SK-N-SH (cell line): ENCODE data around the gene TMCO5A. TPM values are rescaled to one million over a fixed set of nuclear protein-coding genes. Genes with fewer than 3 reads are reported as not detected.

Source experiments
- CTCF ChIA-PET: fragments of 300-600, 350-600 bp; formaldehyde crosslinking; extraction: SDS; loops from one replicate; lab custom pipeline; 2021; lab: Yijun Ruan, JAX
- POLR2A ChIA-PET: fragments of 350-600 bp; sonication (Branson Sonifier 250); formaldehyde crosslinking; extraction: SDS; loops from one replicate; lab custom pipeline; 2020; ENCODE audit warnings: antibody characterized with exemption, inconsistent platforms; lab: Yijun Ruan, JAX
- DNase-seq: peaks from one replicate; pipeline ENCODE4 v3.0.0; 2012
- H2AFZ ChIP-seq: fragments of 200-600 bp; sonication (generic); 2 replicates; pipeline ENCODE4 v1.8.1; 2016; ENCODE audit warnings: antibody characterized with exemption, mild to moderate bottlenecking, low read depth
- H3F3A ChIP-seq: fragments of 200-600 bp; sonication (generic); replicated peaks from 2 replicates; pipeline ENCODE3; 2016; ENCODE audit warnings: antibody characterized with exemption, mild to moderate bottlenecking; ENCODE audit not compliant: insufficient read depth
- H3K27ac ChIP-seq, 2 experiments: fragments of 200-500 bp in 1 of 2; fragments of 200-600 bp in 1 of 2; sonication (Bioruptor generic) in 1 of 2; sonication (generic), shearing (Covaris generic) in 1 of 2; 2 replicates each; pipeline versions ENCODE4 v1.5.1 to v1.6.1; 2014 to 2016; ENCODE audit warnings: low read depth in 2 of 2, inconsistent platforms in 1 of 2, low read length in 1 of 2, mild to moderate bottlenecking in 1 of 2, mixed read lengths in 1 of 2
- H3K27me3 ChIP-seq: fragments of 200-600 bp; sonication (generic), shearing (Covaris generic); 2 replicates; pipeline ENCODE4 v1.6.1; 2016; ENCODE audit warnings: mixed run types; ENCODE audit not compliant: insufficient read depth
- H3K36me3 ChIP-seq, 2 experiments: fragments of 200-500 bp in 1 of 2; fragments of 200-600 bp in 1 of 2; sonication (Bioruptor generic) in 1 of 2; sonication (generic) in 1 of 2; replicated peaks in 1 of 2; 2 replicates each; pipeline versions ENCODE3 to v1.5.1; 2014 to 2016; ENCODE audit warnings: low read length in 1 of 2, mild to moderate bottlenecking in 1 of 2; ENCODE audit not compliant: insufficient read depth in 2 of 2, control insufficient read depth in 1 of 2
- H3K4me1 ChIP-seq, 2 experiments: fragments of 200-500 bp in 1 of 2; fragments of 200-600 bp in 1 of 2; sonication (Bioruptor generic) in 1 of 2; sonication (generic), shearing (Covaris generic) in 1 of 2; 2 replicates each; pipeline versions ENCODE4 v1.5.1 to v1.6.1; 2014 to 2016; ENCODE audit warnings: low read depth in 1 of 2, low read length in 1 of 2, mixed run types in 1 of 2; ENCODE audit not compliant: insufficient read depth in 2 of 2, control insufficient read depth in 1 of 2
- H3K4me2 ChIP-seq: fragments of 200-600 bp; sonication (generic), shearing (Covaris generic); 2 replicates; pipeline ENCODE4 v1.6.1; 2017; ENCODE audit warnings: mixed run types
- H3K4me3 ChIP-seq, 2 experiments: fragments of 200-500 bp in 1 of 2; fragments of 200-600 bp in 1 of 2; sonication (Bioruptor generic) in 1 of 2; sonication (generic), shearing (Covaris generic) in 1 of 2; 2 replicates each; pipeline versions ENCODE4 v1.5.1 to v1.8.1; 2014 to 2016; ENCODE audit warnings: low read depth in 2 of 2, inconsistent platforms in 1 of 2, low read length in 1 of 2, mild to moderate bottlenecking in 1 of 2, mixed read lengths in 1 of 2, moderate library complexity in 1 of 2
- H3K79me2 ChIP-seq: fragments of 200-600 bp; sonication (generic); 2 replicates; pipeline ENCODE4 v1.8.1; 2017; ENCODE audit warnings: mild to moderate bottlenecking; ENCODE audit not compliant: insufficient read depth
- H3K9ac ChIP-seq: fragments of 200-600 bp; sonication (generic); 2 replicates; pipeline ENCODE4 v1.6.1; 2017; ENCODE audit warnings: mixed run types
- H3K9me2 ChIP-seq: fragments of 200-600 bp; sonication (generic); 2 replicates; pipeline ENCODE4 v1.6.1; 2017; ENCODE audit warnings: mixed run types
- H3K9me3 ChIP-seq: fragments of 200-600 bp; sonication (generic); 2 replicates; pipeline ENCODE4 v1.6.1; 2017; ENCODE audit warnings: mixed run types, mild to moderate bottlenecking, moderate library complexity
- H4K20me1 ChIP-seq: fragments of 200-600 bp; sonication (generic); 2 replicates; pipeline ENCODE4 v1.6.1; 2017; ENCODE audit warnings: mild to moderate bottlenecking, mixed run types; ENCODE audit not compliant: insufficient read depth
- CHD2 ChIP-seq: fragments of 150-350 bp; IDR thresholded peaks from 2 replicates; pipeline ENCODE4 v1.6.1; 2018; ENCODE audit warnings: low read length; ENCODE audit not compliant: partially characterized antibody
- EP300 ChIP-seq, 2 experiments: IDR thresholded peaks; 2 replicates each; pipeline versions ENCODE4 v1.4.0 to v1.6.1; 2012; ENCODE audit warnings: borderline replicate concordance in 1 of 2, low read depth in 1 of 2, low read length in 1 of 2
- EZH2phosphoT487 ChIP-seq: fragments of 200-600 bp; sonication (generic); IDR thresholded peaks from 2 replicates; pipeline ENCODE4 v1.6.1; 2017; ENCODE audit warnings: low read depth, mixed run types, mild to moderate bottlenecking, antibody characterized with exemption, moderate library complexity, borderline replicate concordance
- FOSL2 ChIP-seq: IDR thresholded peaks from 2 replicates; pipeline ENCODE4 v1.4.0; 2012; ENCODE audit warnings: low read depth, mild to moderate bottlenecking, moderate library complexity, borderline replicate concordance
- GABPA ChIP-seq: IDR thresholded peaks from 2 replicates; pipeline ENCODE4 v1.4.0; 2012; ENCODE audit warnings: low read depth, mild to moderate bottlenecking
- JUND ChIP-seq: IDR thresholded peaks from 2 replicates; pipeline ENCODE4 v1.4.0; 2012
- MEF2A ChIP-seq: IDR thresholded peaks from 2 replicates; pipeline ENCODE4 v1.4.0; 2012; ENCODE audit warnings: low read depth, borderline replicate concordance
- MXI1 ChIP-seq: IDR thresholded peaks from 2 replicates; pipeline ENCODE4 v1.6.1; 2012; ENCODE audit warnings: mild to moderate bottlenecking, low read depth, low read length, improper control_type of control experiment
- NFIC ChIP-seq: IDR thresholded peaks from 2 replicates; pipeline ENCODE4 v1.4.0; 2012; ENCODE audit warnings: borderline replicate concordance
- NRF1 ChIP-seq: IDR thresholded peaks from 2 replicates; pipeline ENCODE4 v1.6.1; 2012; ENCODE audit warnings: low read depth, mild to moderate bottlenecking, low read length
- POLR2AphosphoS5 ChIP-seq: IDR thresholded peaks from 2 replicates; pipeline ENCODE4 v1.6.1; 2012; ENCODE audit warnings: low read depth, low read length
- RAD21 ChIP-seq: IDR thresholded peaks from 2 replicates; pipeline ENCODE4 v1.6.1; 2012; ENCODE audit warnings: mild to moderate bottlenecking, low read length
- RXRA ChIP-seq: IDR thresholded peaks from 2 replicates; pipeline ENCODE4 v1.4.0; 2012; ENCODE audit warnings: low read depth, mild to moderate bottlenecking, borderline replicate concordance
- SIN3A ChIP-seq: IDR thresholded peaks from 2 replicates; pipeline ENCODE4 v1.6.1; 2012; ENCODE audit warnings: low read depth, mild to moderate bottlenecking, low read length, moderate library complexity, borderline replicate concordance
- SMC3 ChIP-seq: IDR thresholded peaks from 2 replicates; pipeline ENCODE4 v1.6.1; 2012; ENCODE audit warnings: low read depth, low read length, improper control_type of control experiment
- YY1 ChIP-seq: IDR thresholded peaks from 2 replicates; pipeline ENCODE4 v1.4.0; 2012; ENCODE audit warnings: low read depth, mild to moderate bottlenecking
- WGBS: methylation state at CpG from one replicate; pipeline ENCODE4 v1.1.6; 2017; ENCODE audit warnings: low lambda C conversion rate; 5-methylcytosine and 5-hydroxymethylcytosine counted together
- polyA plus RNA-seq, 3 experiments: library from polyadenylated mRNA; depleted of rRNA; stranded (reverse); fragments of >200 nt; gene quantifications; 2 replicates each; pipeline ENCODE4 v1.2.3, GENCODE V29; 2012
- TF ChIP-seq, protein P1 (sequence below): IDR thresholded peaks from 2 replicates; pipeline ENCODE4 v1.4.0; 2012; ENCODE audit warnings: low read depth, borderline replicate concordance
- TF ChIP-seq, protein P2 (sequence below): IDR thresholded peaks from 2 replicates; pipeline ENCODE4 v1.4.0; 2012; ENCODE audit warnings: low read depth, borderline replicate concordance
- TF ChIP-seq, protein P3 (sequence below): IDR thresholded peaks from 2 replicates; pipeline ENCODE4 v1.6.1; 2012; ENCODE audit warnings: mild to moderate bottlenecking, low read depth, low read length, moderate library complexity

Gene TMCO5A
- polyA plus RNA-seq, 1 of the 3 experiments (the other 2 are of a cell fraction): not detected

DNA sequence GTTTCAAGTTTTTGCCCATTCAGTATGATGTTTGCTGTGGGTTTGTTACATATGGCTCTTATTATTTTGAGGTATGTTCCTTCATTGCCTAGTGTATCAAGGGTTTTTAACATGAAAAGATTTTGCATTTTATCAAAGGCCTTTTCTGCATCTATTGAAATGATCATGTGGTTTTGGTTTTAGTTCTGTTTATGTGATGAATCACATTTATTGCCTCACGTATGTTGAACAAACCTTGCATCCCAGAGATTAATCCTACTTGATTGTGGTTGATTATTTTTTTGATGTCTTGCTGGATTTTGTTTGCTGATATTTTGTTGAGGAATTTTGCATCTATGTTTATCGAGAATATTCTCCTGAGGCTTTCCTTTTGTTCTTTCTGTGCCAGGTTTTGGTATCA is 39.4 kb downstream of the TMCO5A start:
- CTCF ChIA-PET: no interaction called here

DNA sequence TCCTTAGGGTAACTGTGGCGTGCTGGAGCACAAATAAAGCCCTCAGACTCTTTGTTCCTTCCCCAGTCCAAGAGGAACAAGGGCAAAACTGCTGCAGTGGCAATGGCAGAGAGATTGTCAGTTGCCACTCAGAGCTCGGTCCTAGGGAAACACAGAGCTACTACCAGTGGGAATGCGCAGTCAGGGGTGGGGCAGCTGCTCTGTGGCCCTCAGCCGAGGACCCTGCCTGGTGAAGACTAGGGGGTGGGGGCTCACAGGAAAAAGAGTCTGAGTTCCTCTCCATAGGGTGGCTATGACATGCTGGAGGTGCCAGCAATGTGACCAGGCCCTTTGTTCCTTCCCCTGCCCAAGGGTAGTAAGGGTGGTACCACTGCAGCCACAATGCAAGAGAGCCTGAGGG is 43.8 kb downstream of the TMCO5A start:
- 76% methylated on average over 2 of the region's 4 CpGs for WGBS
- CTCF ChIA-PET: interaction anchor here (6.5 kb wide), 1 partner anchor 18 kb away, joined by 39 read pairs; no protein-coding TSS in a partner anchor
- H3K9ac ChIP-seq: no peak overlapping the region
- TF ChIP-seq RXRA (no peak), NRF1 (no peak), SMC3 (no peak), JUND (no peak), FOSL2 (no peak), POLR2AphosphoS5 (no peak), RAD21 (no peak), EP300 (IDR thresholded peaks at IDR 0.05; ENCODE audit: borderline replicate concordance in 1 of 2, low read depth in 1 of 2, low read length in 1 of 2) (no peak), NFIC (no peak), SIN3A (no peak), CHD2 (no peak)
- TF ChIP-seq, protein P1, sequence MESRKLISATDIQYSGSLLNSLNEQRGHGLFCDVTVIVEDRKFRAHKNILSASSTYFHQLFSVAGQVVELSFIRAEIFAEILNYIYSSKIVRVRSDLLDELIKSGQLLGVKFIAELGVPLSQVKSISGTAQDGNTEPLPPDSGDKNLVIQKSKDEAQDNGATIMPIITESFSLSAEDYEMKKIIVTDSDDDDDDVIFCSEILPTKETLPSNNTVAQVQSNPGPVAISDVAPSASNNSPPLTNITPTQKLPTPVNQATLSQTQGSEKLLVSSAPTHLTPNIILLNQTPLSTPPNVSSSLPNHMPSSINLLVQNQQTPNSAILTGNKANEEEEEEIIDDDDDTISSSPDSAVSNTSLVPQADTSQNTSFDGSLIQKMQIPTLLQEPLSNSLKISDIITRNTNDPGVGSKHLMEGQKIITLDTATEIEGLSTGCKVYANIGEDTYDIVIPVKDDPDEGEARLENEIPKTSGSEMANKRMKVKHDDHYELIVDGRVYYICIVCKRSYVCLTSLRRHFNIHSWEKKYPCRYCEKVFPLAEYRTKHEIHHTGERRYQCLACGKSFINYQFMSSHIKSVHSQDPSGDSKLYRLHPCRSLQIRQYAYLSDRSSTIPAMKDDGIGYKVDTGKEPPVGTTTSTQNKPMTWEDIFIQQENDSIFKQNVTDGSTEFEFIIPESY: no peak

More for the DNA sequence above, 39.4 kb downstream of the TMCO5A start:
- H3K4me2 ChIP-seq: no peak overlapping the region
- H2AFZ ChIP-seq: no peak overlapping the region
- H3K36me3 ChIP-seq: no peaks in the 10 kb centered on the region
- WGBS: 20% methylated on average over 2 of the region's 2 CpGs
- H4K20me1 ChIP-seq: no peaks in the 10 kb centered on the region
- no peak overlapping the region for H3K9ac ChIP-seq
- H3K9me2 ChIP-seq: no peaks in the 10 kb centered on the region
- H3K79me2 ChIP-seq: no peaks in the 10 kb centered on the region
- POLR2A ChIA-PET: no interaction called here
- no peak overlapping the region for H3K27ac ChIP-seq
- no peaks in the 10 kb centered on the region; a peak in 1 of 4 replicates for H3K4me1 ChIP-seq
- H3K9me3 ChIP-seq: no peaks in the 10 kb centered on the region
- DNase-seq: no peak
- no peaks in the 10 kb centered on the region for H3F3A ChIP-seq
- no peaks in the 10 kb centered on the region for H3K27me3 ChIP-seq
- TF ChIP-seq SIN3A (no peak), NFIC (no peak), MEF2A (no peak), FOSL2 (no peak), MXI1 (no peak), NRF1 (no peak), EZH2phosphoT487 (no peak), YY1 (no peak), GABPA (no peak)
- TF ChIP-seq, protein P2, sequence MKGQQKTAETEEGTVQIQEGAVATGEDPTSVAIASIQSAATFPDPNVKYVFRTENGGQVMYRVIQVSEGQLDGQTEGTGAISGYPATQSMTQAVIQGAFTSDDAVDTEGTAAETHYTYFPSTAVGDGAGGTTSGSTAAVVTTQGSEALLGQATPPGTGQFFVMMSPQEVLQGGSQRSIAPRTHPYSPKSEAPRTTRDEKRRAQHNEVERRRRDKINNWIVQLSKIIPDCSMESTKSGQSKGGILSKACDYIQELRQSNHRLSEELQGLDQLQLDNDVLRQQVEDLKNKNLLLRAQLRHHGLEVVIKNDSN: no peak
- TF ChIP-seq, protein P3, sequence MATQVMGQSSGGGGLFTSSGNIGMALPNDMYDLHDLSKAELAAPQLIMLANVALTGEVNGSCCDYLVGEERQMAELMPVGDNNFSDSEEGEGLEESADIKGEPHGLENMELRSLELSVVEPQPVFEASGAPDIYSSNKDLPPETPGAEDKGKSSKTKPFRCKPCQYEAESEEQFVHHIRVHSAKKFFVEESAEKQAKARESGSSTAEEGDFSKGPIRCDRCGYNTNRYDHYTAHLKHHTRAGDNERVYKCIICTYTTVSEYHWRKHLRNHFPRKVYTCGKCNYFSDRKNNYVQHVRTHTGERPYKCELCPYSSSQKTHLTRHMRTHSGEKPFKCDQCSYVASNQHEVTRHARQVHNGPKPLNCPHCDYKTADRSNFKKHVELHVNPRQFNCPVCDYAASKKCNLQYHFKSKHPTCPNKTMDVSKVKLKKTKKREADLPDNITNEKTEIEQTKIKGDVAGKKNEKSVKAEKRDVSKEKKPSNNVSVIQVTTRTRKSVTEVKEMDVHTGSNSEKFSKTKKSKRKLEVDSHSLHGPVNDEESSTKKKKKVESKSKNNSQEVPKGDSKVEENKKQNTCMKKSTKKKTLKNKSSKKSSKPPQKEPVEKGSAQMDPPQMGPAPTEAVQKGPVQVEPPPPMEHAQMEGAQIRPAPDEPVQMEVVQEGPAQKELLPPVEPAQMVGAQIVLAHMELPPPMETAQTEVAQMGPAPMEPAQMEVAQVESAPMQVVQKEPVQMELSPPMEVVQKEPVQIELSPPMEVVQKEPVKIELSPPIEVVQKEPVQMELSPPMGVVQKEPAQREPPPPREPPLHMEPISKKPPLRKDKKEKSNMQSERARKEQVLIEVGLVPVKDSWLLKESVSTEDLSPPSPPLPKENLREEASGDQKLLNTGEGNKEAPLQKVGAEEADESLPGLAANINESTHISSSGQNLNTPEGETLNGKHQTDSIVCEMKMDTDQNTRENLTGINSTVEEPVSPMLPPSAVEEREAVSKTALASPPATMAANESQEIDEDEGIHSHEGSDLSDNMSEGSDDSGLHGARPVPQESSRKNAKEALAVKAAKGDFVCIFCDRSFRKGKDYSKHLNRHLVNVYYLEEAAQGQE: no peak
- no peak overlapping the region for H3K4me3 ChIP-seq

More for the DNA sequence above, 43.8 kb downstream of the TMCO5A start:
- H3K79me2 ChIP-seq: no peaks in the 10 kb centered on the region
- peaks cover 0 to 13% of the 10 kb centered on the region in 2 experiments; a peak in 1 of 4 replicates for H3K4me1 ChIP-seq
- no peak overlapping the region for H3K4me2 ChIP-seq
- H2AFZ ChIP-seq: no peak overlapping the region
- POLR2A ChIA-PET: no interaction called here
- no peak for DNase-seq
- H4K20me1 ChIP-seq: no peaks in the 10 kb centered on the region
- no peaks in the 10 kb centered on the region for H3K36me3 ChIP-seq
- no peaks in the 10 kb centered on the region for H3K9me3 ChIP-seq
- no peak overlapping the region for H3K27ac ChIP-seq
- no peak overlapping the region for H3K4me3 ChIP-seq
- H3F3A ChIP-seq: no peaks in the 10 kb centered on the region
- no peaks in the 10 kb centered on the region for H3K9me2 ChIP-seq
- no peaks in the 10 kb centered on the region for H3K27me3 ChIP-seq
